Panc1 (cell line): ENCODE results near the gene CTNND2. TPM values are rescaled to one million over a fixed set of nuclear protein-coding genes. Genes with fewer than 3 reads are reported as not detected.

ENCODE experiments used
- ATAC-seq: fragments of 200-7000 bp; cut with Tn5 transposase; 2 replicates; pipeline ENCODE4 v1.9.1; 2020; ENCODE audit warnings: mild to moderate bottlenecking, moderate library complexity
- BruUV-seq: library from RNA; stranded (reverse); fragments of 400-500 nt; replicated peaks from 2 replicates; lab custom pipeline; 2021; lab: Mats Ljungman, UMichigan
- CTCF ChIA-PET: fragments of 300-600 bp; sonication (Branson Sonifier 250); formaldehyde crosslinking; loops from one replicate; lab custom pipeline; 2022; ENCODE audit warnings: antibody characterized with exemption; lab: Charles Lee
- POLR2A ChIA-PET: fragments of 300-600 bp; sonication (Branson Sonifier 250); formaldehyde crosslinking; loops from one replicate; lab custom pipeline; 2022; ENCODE audit warnings: antibody characterized with exemption; lab: Charles Lee
- DNase-seq: peaks from one replicate; pipeline ENCODE4 v3.0.0-alpha.2; 2010; ENCODE audit warnings: low read depth, low spot score
- H3K27ac ChIP-seq: 2 replicates; pipeline ENCODE4 v1.5.1; 2011; ENCODE audit warnings: mild to moderate bottlenecking, low read length, inconsistent platforms
- H3K27me3 ChIP-seq: fragments of 200-500 bp; sonication (Bioruptor generic); 2 replicates; pipeline ENCODE4 v1.6.0; 2014; ENCODE audit warnings: low read length, inconsistent platforms; ENCODE audit not compliant: control insufficient read depth, insufficient read depth
- H3K36me3 ChIP-seq: fragments of 200-500 bp; sonication (Bioruptor generic); 2 replicates; pipeline ENCODE4 v1.5.1; 2014; ENCODE audit warnings: inconsistent platforms, mild to moderate bottlenecking, low read length, moderate library complexity; ENCODE audit not compliant: control insufficient read depth, insufficient read depth
- H3K4me1 ChIP-seq: 2 replicates; pipeline ENCODE4 v1.5.1; 2011; ENCODE audit warnings: inconsistent platforms, mild to moderate bottlenecking, low read length, moderate library complexity; ENCODE audit not compliant: control insufficient read depth, insufficient read depth
- H3K4me3 ChIP-seq, 2 experiments: 2 replicates each; pipeline ENCODE4 v1.5.1; 2011 to 2012; ENCODE audit warnings: low read depth in 2 of 2, low read length in 2 of 2, mild to moderate bottlenecking in 2 of 2, inconsistent platforms in 1 of 2, moderate library complexity in 1 of 2
- H3K9me3 ChIP-seq: fragments of 200-500 bp; sonication (Bioruptor generic); 2 replicates; pipeline ENCODE4 v1.5.1; 2014; ENCODE audit warnings: low read depth, mild to moderate bottlenecking, inconsistent platforms, low read length, moderate library complexity; ENCODE audit not compliant: control insufficient read depth, insufficient read depth
- POLR2AphosphoS5 ChIP-seq: IDR thresholded peaks from 2 replicates; pipeline ENCODE4 v1.6.1; 2012; ENCODE audit warnings: mild to moderate bottlenecking, low read depth, low read length, moderate library complexity
- SIN3A ChIP-seq: IDR thresholded peaks from 2 replicates; pipeline ENCODE4 v1.6.1; 2012; ENCODE audit warnings: low read depth, mild to moderate bottlenecking, low read length, moderate library complexity, borderline replicate concordance; ENCODE audit not compliant: insufficient read depth
- TCF7L2 ChIP-seq: IDR thresholded peaks from 2 replicates; pipeline ENCODE4 v1.6.1; 2011; ENCODE audit warnings: mild to moderate bottlenecking, low read depth, low read length, inconsistent platforms
- in situ Hi-C: cut with HindIII; loops from 2 replicates; pipeline ENCODE4 v1.10.0; 2016; ENCODE audit warnings: low sequenced_read_pairs, low pct_unique_long_range_greater_than_20kb
- intact Hi-C: fragments of 100-400 bp; cut with micrococcal nuclease; formaldehyde crosslinking; loops from one replicate; pipeline ENCODE4 v1.10.0; 2022; ENCODE audit not compliant: unreplicated experiment
- total RNA-seq: library from RNA; stranded (reverse); gene quantifications from one replicate; pipeline ENCODE4 v1.2.1, GENCODE V29; 2021; ENCODE audit not compliant: unreplicated experiment
- TF ChIP-seq, protein P1 (sequence below): fragments of 450-650 bp; IDR thresholded peaks from 2 replicates; pipeline ENCODE4 v1.5.1; 2017; ENCODE audit warnings: mild to moderate bottlenecking
- TF ChIP-seq, protein P2 (sequence below), 2 experiments: IDR thresholded peaks; 2 replicates each; pipeline ENCODE4 v1.6.1; 2011 to 2012; ENCODE audit warnings: low read depth in 2 of 2, control low read depth in 1 of 2, low read length in 1 of 2, mild to moderate bottlenecking in 1 of 2, moderate library complexity in 1 of 2; ENCODE audit not compliant: insufficient read depth in 1 of 2

CTNND2 gene
- total RNA-seq, 1 experiment from 2014 or later: 1.0 TPM

DNA sequence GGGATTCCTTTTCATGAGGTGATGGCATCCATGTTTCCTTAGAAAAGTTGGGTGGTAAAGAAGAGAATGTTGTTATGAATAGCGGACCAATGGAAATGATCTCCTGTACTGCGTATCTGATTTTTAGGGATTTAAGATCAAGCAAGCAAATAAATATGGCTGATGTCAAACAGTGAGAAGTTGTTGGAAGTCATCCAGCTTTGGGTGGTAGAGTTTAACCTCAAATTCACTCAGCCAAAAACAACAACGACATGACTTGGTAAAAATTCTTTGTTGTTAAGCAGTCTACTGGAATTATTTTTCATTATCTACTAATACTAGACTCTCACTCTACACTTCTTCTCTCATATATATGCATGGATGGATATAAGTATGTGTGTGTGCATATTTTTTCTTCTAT, 426.5 kb downstream of the CTNND2 start:
- Histone ChIP-seq H3K9me3 (no peaks in the 10 kb centered on the region), H3K4me1 (no peaks in the 10 kb centered on the region), H3K27me3 (no peaks in the 10 kb centered on the region), H3K27ac (no peak overlapping the region), H3K4me3 (no peak overlapping the region), H3K36me3 (no peaks in the 10 kb centered on the region)
- TF ChIP-seq TCF7L2: no peak
- TF ChIP-seq, protein P1, sequence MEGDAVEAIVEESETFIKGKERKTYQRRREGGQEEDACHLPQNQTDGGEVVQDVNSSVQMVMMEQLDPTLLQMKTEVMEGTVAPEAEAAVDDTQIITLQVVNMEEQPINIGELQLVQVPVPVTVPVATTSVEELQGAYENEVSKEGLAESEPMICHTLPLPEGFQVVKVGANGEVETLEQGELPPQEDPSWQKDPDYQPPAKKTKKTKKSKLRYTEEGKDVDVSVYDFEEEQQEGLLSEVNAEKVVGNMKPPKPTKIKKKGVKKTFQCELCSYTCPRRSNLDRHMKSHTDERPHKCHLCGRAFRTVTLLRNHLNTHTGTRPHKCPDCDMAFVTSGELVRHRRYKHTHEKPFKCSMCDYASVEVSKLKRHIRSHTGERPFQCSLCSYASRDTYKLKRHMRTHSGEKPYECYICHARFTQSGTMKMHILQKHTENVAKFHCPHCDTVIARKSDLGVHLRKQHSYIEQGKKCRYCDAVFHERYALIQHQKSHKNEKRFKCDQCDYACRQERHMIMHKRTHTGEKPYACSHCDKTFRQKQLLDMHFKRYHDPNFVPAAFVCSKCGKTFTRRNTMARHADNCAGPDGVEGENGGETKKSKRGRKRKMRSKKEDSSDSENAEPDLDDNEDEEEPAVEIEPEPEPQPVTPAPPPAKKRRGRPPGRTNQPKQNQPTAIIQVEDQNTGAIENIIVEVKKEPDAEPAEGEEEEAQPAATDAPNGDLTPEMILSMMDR: no peak
- TF ChIP-seq SIN3A: no peak
- no peak for TF ChIP-seq POLR2AphosphoS5
- TF ChIP-seq, protein P2, sequence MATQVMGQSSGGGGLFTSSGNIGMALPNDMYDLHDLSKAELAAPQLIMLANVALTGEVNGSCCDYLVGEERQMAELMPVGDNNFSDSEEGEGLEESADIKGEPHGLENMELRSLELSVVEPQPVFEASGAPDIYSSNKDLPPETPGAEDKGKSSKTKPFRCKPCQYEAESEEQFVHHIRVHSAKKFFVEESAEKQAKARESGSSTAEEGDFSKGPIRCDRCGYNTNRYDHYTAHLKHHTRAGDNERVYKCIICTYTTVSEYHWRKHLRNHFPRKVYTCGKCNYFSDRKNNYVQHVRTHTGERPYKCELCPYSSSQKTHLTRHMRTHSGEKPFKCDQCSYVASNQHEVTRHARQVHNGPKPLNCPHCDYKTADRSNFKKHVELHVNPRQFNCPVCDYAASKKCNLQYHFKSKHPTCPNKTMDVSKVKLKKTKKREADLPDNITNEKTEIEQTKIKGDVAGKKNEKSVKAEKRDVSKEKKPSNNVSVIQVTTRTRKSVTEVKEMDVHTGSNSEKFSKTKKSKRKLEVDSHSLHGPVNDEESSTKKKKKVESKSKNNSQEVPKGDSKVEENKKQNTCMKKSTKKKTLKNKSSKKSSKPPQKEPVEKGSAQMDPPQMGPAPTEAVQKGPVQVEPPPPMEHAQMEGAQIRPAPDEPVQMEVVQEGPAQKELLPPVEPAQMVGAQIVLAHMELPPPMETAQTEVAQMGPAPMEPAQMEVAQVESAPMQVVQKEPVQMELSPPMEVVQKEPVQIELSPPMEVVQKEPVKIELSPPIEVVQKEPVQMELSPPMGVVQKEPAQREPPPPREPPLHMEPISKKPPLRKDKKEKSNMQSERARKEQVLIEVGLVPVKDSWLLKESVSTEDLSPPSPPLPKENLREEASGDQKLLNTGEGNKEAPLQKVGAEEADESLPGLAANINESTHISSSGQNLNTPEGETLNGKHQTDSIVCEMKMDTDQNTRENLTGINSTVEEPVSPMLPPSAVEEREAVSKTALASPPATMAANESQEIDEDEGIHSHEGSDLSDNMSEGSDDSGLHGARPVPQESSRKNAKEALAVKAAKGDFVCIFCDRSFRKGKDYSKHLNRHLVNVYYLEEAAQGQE (IDR thresholded peaks at IDR 0.05; ENCODE audit: insufficient read depth in 1 of 2, low read depth in 2 of 2, low read length in 1 of 2): no peak
- POLR2A ChIA-PET: no interaction called here
- DNase-seq (no peak), ATAC-seq (no peak)
- intact Hi-C loops: no loop called here
- in situ Hi-C loops: no loop called here
- no TSS peak for BruUV-seq
- CTCF ChIA-PET: no interaction called here

DNA sequence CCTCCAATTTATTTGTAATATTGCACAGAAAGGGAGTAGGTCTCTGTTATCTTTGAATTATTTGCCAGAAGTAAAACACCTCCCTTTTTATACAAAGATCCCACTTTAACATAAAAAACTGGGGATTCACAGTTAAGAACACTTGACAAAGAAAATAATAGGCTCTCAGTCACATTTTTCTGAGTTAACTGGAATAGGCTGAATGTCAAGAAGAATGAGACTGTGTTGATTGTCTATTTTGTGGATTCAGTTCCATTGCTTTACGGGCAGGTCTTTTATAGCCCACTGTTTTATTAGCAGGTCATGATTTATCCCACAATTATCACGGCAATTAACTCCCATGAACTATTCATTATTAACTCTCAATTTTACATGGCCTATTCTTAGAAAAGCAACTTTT, 427.4 kb downstream of the CTNND2 start:
- CTCF ChIA-PET: no interaction called here
- no peaks in the 10 kb centered on the region for H3K27me3 ChIP-seq
- no peak overlapping the region for H3K27ac ChIP-seq
- no peaks in the 10 kb centered on the region for H3K9me3 ChIP-seq
- in situ Hi-C loops: no loop called here
- TF ChIP-seq, protein P2 (IDR thresholded peaks at IDR 0.05; ENCODE audit: insufficient read depth in 1 of 2, low read depth in 2 of 2, low read length in 1 of 2): no peak
- no peak for TF ChIP-seq POLR2AphosphoS5
- no peak for TF ChIP-seq TCF7L2
- TF ChIP-seq, protein P1: no peak
- TF ChIP-seq SIN3A: no peak
- intact Hi-C loops: no loop called here
- no TSS peak for BruUV-seq
- ATAC-seq (no peak), DNase-seq (no peak)
- no peaks in the 10 kb centered on the region for H3K36me3 ChIP-seq
- POLR2A ChIA-PET: no interaction called here
- H3K4me3 ChIP-seq: no peak overlapping the region
- no peaks in the 10 kb centered on the region for H3K4me1 ChIP-seq
